Umbilical cord (tissue), 2 donors: ENCODE measurements around the gene MEGF8. TPM values are rescaled to one million over a fixed set of nuclear protein-coding genes. Genes with fewer than 3 reads are reported as not detected.
"Not testable (repeated sequence)": the region's sequence is repeated elsewhere in the genome, so short reads cannot be mapped to it uniquely, and the experiment has no call there.

Experiments
- DNase-seq: peaks from one replicate; pipeline ENCODE4 v3.0.0-alpha.2; 2015; ENCODE audit warnings: low spot score
- total RNA-seq: library from RNA; depleted of rRNA; stranded (reverse); fragments of >200 nt; gene quantifications from one replicate; pipeline ENCODE4 v1.2.3, GENCODE V29; 2014; ENCODE audit warnings: low replicate concordance; ENCODE audit not compliant: insufficient read depth

MEGF8 gene
- total RNA-seq, 1 donor from 2014 or later = 19.5 TPM

- DNase-seq = no peak
Observed at GRCh38 chr19:42309686-42310085, 15.7 kb upstream of the MEGF8 start.

DNA sequence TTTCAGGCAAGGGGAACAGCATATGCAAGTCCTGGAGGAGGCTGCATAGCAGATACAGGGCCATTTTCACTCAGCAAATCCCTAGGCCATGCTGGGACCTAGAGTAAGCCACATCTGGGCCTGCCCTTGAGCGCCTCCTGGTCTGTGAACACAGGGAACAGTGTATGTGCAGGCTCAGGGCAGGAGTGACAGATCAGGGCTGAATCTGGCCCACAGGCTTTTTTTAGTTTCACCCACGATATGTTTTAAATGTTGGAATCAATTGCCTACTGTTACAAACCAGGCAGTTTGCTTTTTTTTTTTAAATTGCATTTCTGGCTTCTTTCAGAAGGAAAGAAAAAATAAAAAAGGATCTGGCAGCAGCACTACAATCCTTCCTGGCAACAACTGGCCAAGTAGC lies 13.8 kb upstream of the MEGF8 start:
- no peak for DNase-seq

DNA sequence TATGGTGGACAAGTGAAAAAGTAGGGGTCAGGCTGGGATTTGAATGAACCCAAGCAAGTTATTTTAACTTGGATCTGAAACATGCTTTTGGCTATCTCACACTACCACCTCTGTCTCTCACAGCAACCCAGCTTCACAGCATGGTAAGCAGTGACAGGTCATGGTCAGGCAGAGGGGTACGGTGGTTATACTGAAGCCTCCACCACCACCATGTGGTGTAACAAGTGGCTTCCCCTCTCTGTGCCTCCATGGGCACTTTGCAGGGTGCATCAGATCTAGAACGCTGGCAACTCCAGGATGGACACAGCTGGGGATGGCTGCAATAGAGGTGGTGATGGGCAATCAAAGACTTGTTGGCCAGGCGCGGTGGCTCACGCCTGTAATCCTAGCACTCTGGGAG lies 13.1 kb upstream of the MEGF8 start:
- DNase-seq = no peak

- peak; percentile 45 for DNase-seq
Observed at GRCh38 chr19:42313096-42313839, 12.2 kb upstream of the MEGF8 start, which contains the start of gene TMEM145. Gene TMEM145 (plus strand): TSS chr19:42313309. CDS start chr19:42313377, 68 bp downstream.

DNA sequence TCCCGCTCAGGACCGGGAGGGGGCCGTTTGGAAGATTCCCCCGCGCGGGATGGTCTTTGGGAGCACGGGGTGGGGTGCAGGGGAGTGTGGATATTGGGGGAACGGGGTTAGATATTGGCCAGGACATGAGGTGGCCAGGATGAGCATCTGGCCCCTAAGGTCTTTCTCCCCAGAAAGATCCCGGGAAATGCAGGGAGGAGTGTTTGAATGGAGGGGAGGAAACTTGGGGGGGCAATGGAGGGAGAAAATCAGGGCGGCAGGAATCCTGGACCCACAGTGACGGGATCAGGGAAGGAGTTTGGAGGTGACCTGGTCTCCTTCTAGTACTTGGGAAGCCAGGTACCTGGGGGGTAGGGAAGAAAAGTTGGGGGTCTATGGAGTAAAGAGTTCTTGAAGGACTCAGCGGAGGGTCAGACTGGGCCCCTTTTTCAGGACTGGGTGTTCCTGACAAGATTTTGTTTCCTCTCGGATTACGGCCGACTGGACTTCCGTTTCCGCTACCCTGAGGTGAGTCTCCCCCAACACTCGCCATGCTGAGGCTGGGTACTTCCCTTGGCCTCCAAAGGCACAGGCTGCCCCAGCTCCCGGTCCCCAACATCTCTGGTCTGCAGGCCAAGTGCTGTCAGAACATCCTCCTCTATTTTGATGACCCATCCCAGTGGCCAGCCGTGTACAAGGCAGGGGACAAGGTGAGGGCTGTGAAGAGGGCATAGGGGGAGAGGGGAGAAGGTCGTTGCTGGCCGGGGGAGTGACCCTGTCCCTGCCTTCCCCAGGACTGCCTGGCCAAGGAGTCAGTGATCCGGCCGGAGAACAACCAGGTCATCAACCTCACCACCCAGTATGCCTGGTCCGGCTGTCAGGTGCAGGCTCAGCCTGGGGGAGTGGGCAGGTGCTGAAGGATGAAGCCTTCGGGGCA lies 11.3 kb upstream of the MEGF8 start:
- no peak for DNase-seq

DNA sequence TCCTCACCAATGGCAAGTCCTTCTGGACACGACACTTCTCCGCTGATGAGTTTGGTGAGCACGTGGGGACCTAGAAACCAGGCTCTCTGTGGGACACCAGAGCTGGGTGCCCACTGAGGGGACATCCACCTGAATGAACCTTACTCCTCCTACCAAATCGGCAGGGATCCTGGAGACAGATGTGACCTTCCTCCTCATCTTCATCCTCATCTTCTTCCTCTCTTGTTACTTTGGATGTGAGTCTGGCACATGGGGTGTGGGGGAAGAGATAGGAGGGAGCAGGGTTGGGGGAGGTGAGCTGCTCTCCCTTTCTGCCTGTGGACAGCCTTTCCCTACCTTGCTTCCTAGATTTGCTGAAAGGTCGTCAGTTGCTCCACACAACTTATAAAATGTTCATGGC lies 10.4 kb upstream of the MEGF8 start:
- no peak for DNase-seq

DNA sequence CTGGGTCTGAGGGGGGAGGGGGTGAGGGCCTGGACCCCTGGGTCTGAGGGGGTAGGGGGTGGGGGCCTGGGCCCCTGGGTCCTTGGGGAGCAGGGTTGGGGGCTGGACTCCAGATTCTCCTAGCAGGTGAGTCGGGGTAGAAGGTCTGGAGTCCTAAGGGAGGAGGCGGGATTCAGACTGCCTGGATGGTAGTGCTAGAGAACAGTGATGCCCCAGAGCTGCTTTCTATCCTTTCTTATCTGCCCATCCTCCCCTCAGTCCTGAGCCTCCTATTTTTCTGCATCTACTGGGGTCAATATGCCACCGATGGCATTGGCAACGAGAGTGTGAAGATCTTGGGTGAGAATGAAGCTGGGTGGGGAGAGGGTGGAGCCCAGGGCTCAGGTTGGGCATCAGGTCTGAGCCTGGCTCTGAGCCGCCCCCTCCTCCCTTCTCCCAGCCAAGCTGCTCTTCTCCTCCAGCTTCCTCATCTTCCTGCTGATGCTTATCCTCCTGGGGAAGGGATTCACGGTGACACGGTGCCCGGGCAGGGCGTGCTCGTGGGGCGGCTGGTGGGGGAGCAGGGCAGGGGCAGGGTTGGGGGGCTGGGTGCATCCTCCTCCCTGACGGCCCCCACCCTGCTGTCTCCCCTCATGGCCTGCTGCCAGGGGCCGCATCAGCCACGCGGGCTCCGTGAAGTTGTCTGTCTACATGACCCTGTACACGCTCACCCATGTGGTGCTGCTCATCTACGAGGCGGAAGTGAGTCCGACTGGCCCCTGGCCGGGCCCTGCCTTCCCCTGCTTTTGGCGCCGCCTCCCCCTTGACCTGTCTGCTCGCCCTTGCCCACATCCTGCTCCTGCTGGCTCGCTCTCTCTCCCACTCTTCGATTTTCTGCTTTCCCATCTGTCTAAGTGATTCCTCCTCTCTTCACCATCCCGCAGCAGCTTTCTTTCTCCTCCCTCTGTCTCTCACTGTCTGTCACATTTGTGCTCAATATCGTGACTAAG lies 8.9 kb upstream of the MEGF8 start:
- no peak for DNase-seq

DNA sequence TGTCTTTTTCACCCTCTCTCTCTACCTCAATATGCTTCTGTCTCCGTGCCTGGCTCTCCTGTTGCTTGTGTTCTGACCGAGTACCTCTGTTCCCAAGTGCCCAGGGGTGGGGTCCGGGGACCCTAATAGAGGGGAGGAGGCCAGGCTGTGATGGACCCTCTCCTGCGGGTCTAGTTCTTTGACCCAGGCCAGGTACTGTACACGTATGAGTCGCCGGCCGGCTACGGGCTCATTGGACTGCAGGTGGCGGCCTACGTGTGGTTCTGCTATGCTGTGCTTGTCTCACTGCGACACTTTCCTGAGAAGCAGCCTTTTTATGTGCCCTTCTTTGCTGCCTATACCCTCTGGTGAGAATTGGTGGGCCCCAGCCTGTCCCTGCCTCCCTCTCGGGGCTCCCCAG lies 7.9 kb upstream of the MEGF8 start:
- no peak for DNase-seq

DNA sequence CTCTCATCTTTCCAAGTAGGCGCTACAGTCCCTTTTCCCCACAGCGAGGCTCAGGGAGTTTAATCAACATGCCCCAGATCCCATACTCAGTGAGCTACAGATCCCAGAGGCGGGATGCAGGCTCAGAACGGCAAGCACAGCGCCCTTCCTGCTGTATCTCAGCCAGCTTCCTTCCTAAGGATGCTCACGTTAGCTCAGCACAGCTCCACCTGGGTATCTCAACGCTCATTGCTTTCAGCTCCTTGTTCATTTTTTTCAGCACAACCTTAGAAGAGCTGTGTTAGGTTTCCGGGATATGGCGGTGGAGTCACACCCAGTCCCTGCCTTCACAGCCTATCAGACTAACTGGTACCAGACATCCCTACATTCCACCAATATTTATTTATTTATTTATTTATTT lies 3.1 kb upstream of the MEGF8 start:
- DNase-seq = no peak

DNA sequence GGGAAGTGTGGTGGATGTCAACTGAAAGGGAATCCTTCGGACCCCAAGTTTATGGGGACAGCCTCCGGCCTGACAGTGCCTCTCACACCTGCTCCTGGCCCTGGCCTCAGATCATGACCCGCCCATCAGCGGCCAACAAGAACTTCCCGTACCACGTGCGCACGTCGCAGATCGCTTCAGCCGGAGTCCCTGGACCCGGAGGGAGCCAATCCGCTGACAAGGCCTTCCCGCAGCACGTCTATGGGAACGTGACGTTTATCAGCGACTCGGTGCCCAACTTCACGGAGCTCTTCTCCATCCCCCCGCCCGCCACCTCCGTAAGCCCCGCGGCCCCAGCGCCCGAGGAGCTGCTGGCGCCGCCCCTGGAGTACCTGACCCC lies 2.0 kb upstream of the MEGF8 start:
- no peak for DNase-seq

DNA sequence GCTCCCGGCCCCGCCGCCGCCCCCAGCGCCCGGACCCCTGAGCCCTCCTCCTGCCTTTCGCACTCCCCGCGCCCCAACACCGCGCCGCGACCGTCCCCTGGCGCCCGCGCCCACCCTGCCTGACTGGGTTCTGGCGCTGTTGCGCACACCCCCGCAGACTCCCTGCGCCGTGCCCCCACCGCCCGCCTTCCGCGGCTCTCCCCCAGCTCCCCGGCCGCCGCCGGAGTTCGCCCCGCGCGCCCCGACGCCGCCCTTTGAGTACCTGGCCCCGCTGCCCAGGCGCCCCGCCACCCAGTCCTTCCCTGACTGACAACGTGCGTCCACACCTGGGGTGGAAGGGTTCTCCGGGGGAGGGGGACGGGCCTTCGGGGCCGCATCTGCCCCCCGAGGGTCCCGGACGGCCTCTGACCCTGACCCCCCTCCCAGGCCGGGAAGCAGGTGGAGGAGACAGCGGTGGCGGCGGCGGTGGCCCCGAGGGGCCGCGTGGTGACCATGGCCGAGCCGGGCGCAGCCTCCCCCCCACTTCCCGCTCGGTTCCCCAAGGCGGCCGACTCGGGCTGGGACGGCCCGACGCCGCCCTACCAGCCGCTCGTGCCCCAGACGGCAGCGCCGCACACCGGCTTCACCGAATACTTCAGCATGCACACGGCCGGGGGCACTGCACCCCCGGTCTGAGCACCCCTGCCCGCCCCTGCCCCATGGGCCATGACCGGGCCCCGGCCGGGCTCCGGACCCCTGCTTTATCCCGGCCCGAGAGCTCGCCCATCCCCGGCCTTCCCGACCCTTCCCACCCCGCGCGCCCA lies 1.4 kb upstream of the MEGF8 start:
- no peak for DNase-seq

GRCh38 chr19:42324655-42325307 lies 654 bp upstream of the MEGF8 start:
- DNase-seq = no peak

GRCh38 chr19:42325896-42326771 lies 699 bp downstream of the MEGF8 start:
- no peak for DNase-seq

- no peak for DNase-seq
Observed at GRCh38 chr19:42326969-42327368, 1.5 kb downstream of the MEGF8 start.

DNA sequence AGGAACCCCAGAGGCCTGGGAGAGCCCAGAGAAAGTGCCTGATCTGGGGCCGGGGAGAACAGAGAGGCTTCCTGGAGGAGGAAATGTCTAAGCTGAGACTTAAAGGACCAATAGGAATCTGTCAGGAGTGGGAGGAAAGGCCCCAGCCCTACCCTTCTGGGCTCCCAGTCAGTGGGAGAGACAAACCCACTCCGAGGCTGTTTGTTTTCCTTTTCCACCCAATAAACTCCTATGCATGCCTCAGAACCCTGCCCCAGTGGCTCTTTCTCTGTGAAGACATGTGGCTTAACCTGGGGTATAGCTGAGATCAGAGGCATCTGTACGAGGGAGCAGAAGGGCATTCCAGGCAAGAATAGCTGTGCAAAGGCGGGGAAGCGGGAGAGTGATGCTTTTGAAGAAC lies 1.9 kb downstream of the MEGF8 start:
- DNase-seq = no peak

DNA sequence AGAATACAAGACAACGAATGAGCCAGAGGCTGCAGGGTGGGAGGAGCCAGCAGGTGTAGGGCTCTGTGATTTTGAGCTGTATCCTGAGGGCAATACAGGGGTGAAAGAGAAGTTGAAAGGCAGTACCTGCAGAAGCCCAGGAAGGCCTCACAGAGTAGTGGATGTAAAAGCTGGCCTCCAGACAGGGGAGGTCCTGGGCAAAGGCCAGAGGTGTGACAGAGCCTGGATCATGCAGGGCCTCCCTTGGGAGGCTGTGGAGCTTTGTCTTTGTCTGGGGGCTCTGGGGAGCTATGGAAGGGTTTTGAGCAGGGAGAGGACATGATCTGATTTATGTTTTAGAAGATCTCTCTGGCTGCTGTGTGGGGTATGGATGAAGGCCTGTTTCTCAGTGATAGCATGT lies 2.7 kb downstream of the MEGF8 start:
- no peak for DNase-seq

DNA sequence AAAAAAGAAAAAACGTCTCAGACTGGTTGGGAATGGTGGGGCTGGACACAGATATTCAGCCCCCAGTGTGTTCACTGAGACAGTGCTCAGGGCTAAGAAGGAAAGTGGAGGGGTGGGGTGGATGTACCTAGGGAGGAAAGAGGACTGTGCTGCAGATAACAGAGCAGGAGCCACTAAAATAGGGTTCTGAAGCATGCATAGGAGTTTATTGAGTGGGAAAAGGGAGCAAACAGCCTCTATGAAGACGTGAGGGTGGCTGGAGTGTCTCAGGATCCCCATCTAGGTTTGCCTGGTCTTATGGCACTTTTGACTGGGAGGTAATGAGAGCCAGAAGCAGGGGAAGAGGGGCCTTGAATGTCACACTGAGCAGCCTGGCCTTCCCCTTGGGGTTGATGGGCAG lies 3.4 kb downstream of the MEGF8 start:
- no peak for DNase-seq

- DNase-seq = peak; percentile 86
Observed at GRCh38 chr19:42330241-42330711, 4.8 kb downstream of the MEGF8 start.

GRCh38 chr19:42331333-42331732 lies 5.9 kb downstream of the MEGF8 start:
- not testable (repeated sequence) for DNase-seq
